Neuronal stem cell (in vitro differentiated cells): Measurements from ENCODE around the gene PTPRG.

Experiments used
- DNase-seq: peaks from one replicate; pipeline ENCODE4 v3.0.0-alpha.2; 2013; ENCODE audit warnings: low spot score
- H2AFZ ChIP-seq: one replicate; pipeline ENCODE4 v1.6.1; 2013; ENCODE audit warnings: mild to moderate bottlenecking, low read length, inconsistent platforms
- H2AK5ac ChIP-seq: 2 replicates; pipeline ENCODE4 v1.6.1; 2013; ENCODE audit warnings: low read depth, mild to moderate bottlenecking, inconsistent platforms, low read length, moderate library complexity, mixed read lengths
- H2BK120ac ChIP-seq: 2 replicates; pipeline ENCODE4 v1.6.1; 2013; ENCODE audit warnings: low read depth, mild to moderate bottlenecking, inconsistent platforms, low read length, moderate library complexity, mixed read lengths
- H2BK12ac ChIP-seq: one replicate; pipeline ENCODE4 v1.6.1; 2013; ENCODE audit warnings: low read length, inconsistent platforms
- H2BK15ac ChIP-seq: 2 replicates; pipeline ENCODE4 v1.6.1; 2013; ENCODE audit warnings: mild to moderate bottlenecking, low read length, inconsistent platforms, mixed read lengths
- H2BK5ac ChIP-seq: one replicate; pipeline ENCODE4 v1.6.1; 2013; ENCODE audit warnings: inconsistent platforms, mild to moderate bottlenecking, low read length, moderate library complexity
- H3K14ac ChIP-seq: one replicate; pipeline ENCODE4 v1.6.1; 2013; ENCODE audit warnings: low read length, inconsistent platforms
- H3K18ac ChIP-seq: 2 replicates; pipeline ENCODE4 v1.6.1; 2013; ENCODE audit warnings: low read length, inconsistent platforms
- H3K23ac ChIP-seq: 2 replicates; pipeline ENCODE4 v1.6.1; 2013; ENCODE audit warnings: low read depth, mild to moderate bottlenecking, mixed read lengths, low read length, inconsistent platforms; ENCODE audit not compliant: poor library complexity
- H3K27ac ChIP-seq: replicated peaks from 3 replicates; pipeline ENCODE4 v1.5.1; 2013; ENCODE audit warnings: low read length, inconsistent platforms
- H3K27me3 ChIP-seq, 3 experiments: 2 replicates each; pipeline ENCODE4 v1.6.1; 2013; ENCODE audit warnings: low read length in 3 of 3, mild to moderate bottlenecking in 2 of 3, inconsistent platforms in 1 of 3, low read depth in 1 of 3, mixed read lengths in 1 of 3, moderate library complexity in 1 of 3; ENCODE audit not compliant: control insufficient read depth in 3 of 3, insufficient read depth in 3 of 3
- H3K36me3 ChIP-seq, 2 donors: replicated peaks in 1 of 2; 2 replicates each; pipeline ENCODE4 v1.6.1; 2013; ENCODE audit warnings: low read length in 2 of 2; ENCODE audit not compliant: control insufficient read depth in 2 of 2, insufficient read depth in 2 of 2
- H3K4ac ChIP-seq: 2 replicates; pipeline ENCODE4 v1.6.1; 2013; ENCODE audit warnings: inconsistent platforms, mild to moderate bottlenecking, low read length, moderate library complexity
- H3K4me1 ChIP-seq, 2 donors: 1 replicate in 1 of 2; 2 replicates in 1 of 2; pipeline ENCODE4 v1.6.1; 2013; ENCODE audit warnings: low read length in 2 of 2, low read depth in 1 of 2; ENCODE audit not compliant: control insufficient read depth in 2 of 2, insufficient read depth in 1 of 2
- H3K4me2 ChIP-seq: one replicate; pipeline ENCODE4 v1.6.1; 2013; ENCODE audit warnings: mild to moderate bottlenecking, low read length, inconsistent platforms; ENCODE audit not compliant: insufficient read depth, poor library complexity, severe bottlenecking
- H3K4me3 ChIP-seq, 2 donors: 2 replicates each; pipeline ENCODE4 v1.5.1; 2013; ENCODE audit warnings: low read length in 2 of 2, mild to moderate bottlenecking in 2 of 2, inconsistent platforms in 1 of 2, moderate library complexity in 1 of 2
- H3K79me1 ChIP-seq: one replicate; pipeline ENCODE4 v1.6.1; 2013; ENCODE audit warnings: low read depth, mild to moderate bottlenecking, inconsistent platforms, low read length, moderate library complexity
- H3K9ac ChIP-seq: one replicate; pipeline ENCODE4 v1.6.1; 2013; ENCODE audit warnings: mild to moderate bottlenecking, low read depth, low read length, inconsistent platforms; ENCODE audit not compliant: poor library complexity
- H3K9me3 ChIP-seq, 2 donors: replicated peaks in 1 of 2; 2 replicates each; pipeline versions ENCODE3 to v1.6.1; 2013; ENCODE audit warnings: low read length in 2 of 2, mild to moderate bottlenecking in 2 of 2, inconsistent platforms in 1 of 2, low read depth in 1 of 2, mixed read lengths in 1 of 2, moderate library complexity in 1 of 2; ENCODE audit not compliant: control insufficient read depth in 2 of 2, insufficient read depth in 1 of 2
- H4K8ac ChIP-seq: one replicate; pipeline ENCODE4 v1.6.1; 2013; ENCODE audit warnings: low read depth, mild to moderate bottlenecking, inconsistent platforms, low read length, moderate library complexity
- H4K91ac ChIP-seq: one replicate; pipeline ENCODE4 v1.6.1; 2013; ENCODE audit warnings: low read length, low read depth, mild to moderate bottlenecking, inconsistent platforms; ENCODE audit not compliant: poor library complexity
- WGBS, 2 donors: extraction: QIAGEN DNeasy Blood & Tissue Kit; methylation state at CpG; one replicate each; pipeline ENCODE4 v1.1.7; 2013; ENCODE audit warnings: missing lambda C conversion rate in 2 of 2, mixed read lengths in 1 of 2; ENCODE audit not compliant: insufficient read length in 2 of 2, insufficient replicate concordance in 1 of 2; ENCODE audit errors: extremely low coverage in 2 of 2; 5-methylcytosine and 5-hydroxymethylcytosine counted together

PTPRG gene

DNA sequence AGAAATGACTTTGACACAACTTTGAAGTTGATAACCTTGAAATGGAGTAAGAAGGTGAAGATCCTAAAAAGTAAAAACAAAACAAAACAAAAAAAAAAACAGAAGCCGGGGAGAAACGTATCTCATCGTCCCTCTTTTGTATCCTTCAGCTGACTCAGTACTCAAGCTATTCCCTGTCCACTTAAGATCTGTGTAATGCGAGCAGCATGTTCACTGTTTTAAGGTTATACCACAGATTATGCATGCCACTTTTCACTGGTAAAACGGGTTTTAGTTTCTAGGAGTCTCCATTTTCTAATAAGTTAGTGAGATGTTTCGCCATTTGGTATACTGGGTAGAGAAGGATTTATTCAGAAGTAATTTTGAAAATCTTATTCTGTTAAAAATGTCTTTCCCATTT lies 487.7 kb downstream of the PTPRG start:
- WGBS, 2 donors, result no CpG with 5 or more reads among the region's 6 CpGs
- no peak overlapping the region for H3K14ac ChIP-seq

DNA sequence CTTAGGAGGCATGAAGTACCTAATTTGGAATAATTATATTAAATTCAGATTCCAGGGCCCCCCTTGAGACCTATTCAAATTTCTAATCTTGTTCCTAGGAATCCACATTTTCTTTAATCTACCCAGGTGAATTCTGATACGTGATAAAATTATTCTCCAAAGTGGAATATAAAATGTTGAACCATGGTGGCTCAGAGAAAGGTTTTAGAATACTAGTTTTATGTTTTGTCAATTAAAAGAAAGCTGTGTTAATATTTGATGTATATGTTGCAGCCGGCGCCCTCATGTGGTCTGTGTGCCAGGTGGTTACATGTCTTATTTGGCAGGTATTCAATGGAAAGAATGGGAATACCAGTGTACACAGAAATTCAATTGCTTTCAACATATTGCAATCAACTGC lies 490.1 kb downstream of the PTPRG start:
- Histone ChIP-seq H3K4me2 (no peak overlapping the region), H2AFZ (no peak overlapping the region), H2BK15ac (no peak overlapping the region), H3K36me3 (no peaks in the 10 kb centered on the region), H3K27me3 (no peaks in the 10 kb centered on the region), H3K14ac (no peak overlapping the region), H3K18ac (no peak overlapping the region), H3K4me1 (peaks cover 0 to 2% of the 10 kb centered on the region in 2 donors), H3K9me3 (no peaks in the 10 kb centered on the region), H3K79me1 (peaks cover 2% of the 10 kb centered on the region), H4K8ac (no peak overlapping the region), H3K23ac (no peak overlapping the region), H3K4me3 (no peak overlapping the region), H2AK5ac (no peak overlapping the region), H4K91ac (no peak overlapping the region), H2BK5ac (no peak overlapping the region), H3K9ac (no peak overlapping the region), H3K4ac (no peak overlapping the region), H2BK12ac (no peak overlapping the region), H2BK120ac (no peak overlapping the region), H3K27ac (no peak overlapping the region)
- no peak for DNase-seq
- no CpG with 5 or more reads among the region's 3 CpGs for WGBS, 2 donors

More for the DNA sequence above, 487.7 kb downstream of the PTPRG start:
- H3K23ac ChIP-seq, result no peak overlapping the region
- no peak overlapping the region for H4K91ac ChIP-seq
- no peak overlapping the region for H3K4me2 ChIP-seq
- no peak overlapping the region for H3K9ac ChIP-seq
- no peak overlapping the region for H2AK5ac ChIP-seq
- no peak overlapping the region for H2BK15ac ChIP-seq
- peaks cover 0 to 2% of the 10 kb centered on the region in 2 donors for H3K4me1 ChIP-seq
- no peaks in the 10 kb centered on the region for H3K36me3 ChIP-seq
- DNase-seq, result no peak
- H3K79me1 ChIP-seq, result peaks cover 2% of the 10 kb centered on the region
- H2BK120ac ChIP-seq, result no peak overlapping the region
- no peak overlapping the region for H3K4me3 ChIP-seq
- H3K18ac ChIP-seq, result no peak overlapping the region
- no peak overlapping the region for H2AFZ ChIP-seq
- H4K8ac ChIP-seq, result no peak overlapping the region
- no peaks in the 10 kb centered on the region for H3K9me3 ChIP-seq
- no peak overlapping the region for H3K4ac ChIP-seq
- no peak overlapping the region for H2BK12ac ChIP-seq
- H3K27ac ChIP-seq, result no peak overlapping the region
- H3K27me3 ChIP-seq, result no peaks in the 10 kb centered on the region
- H2BK5ac ChIP-seq, result no peak overlapping the region

DNA sequence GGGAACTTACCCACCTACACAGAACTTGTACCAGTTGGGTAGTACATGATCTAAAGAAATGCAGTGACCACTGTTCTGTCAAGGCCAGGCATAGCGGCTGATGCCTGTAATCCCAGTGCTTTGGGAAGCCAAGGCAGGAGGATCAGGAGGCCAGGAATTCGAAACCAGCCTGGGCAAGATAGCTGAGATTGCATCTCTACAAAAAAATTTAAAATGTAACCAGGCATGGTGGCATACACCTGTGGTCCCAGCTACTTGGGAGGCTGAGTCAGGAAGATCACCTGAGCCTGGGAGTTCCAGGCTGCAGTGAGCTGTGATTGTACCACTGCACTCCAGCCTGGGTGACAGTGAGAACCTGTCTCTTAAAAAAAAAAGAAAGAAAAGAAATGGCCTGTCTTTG lies 491.0 kb downstream of the PTPRG start:
- DNase-seq, result no peak
- Histone ChIP-seq H3K9me3 (no peaks in the 10 kb centered on the region), H3K27ac (no peak overlapping the region), H3K36me3 (no peaks in the 10 kb centered on the region), H2BK12ac (no peak overlapping the region), H3K4ac (no peak overlapping the region), H4K8ac (no peak overlapping the region), H2BK15ac (no peak overlapping the region), H2BK5ac (no peak overlapping the region), H2BK120ac (no peak overlapping the region), H3K4me2 (no peak overlapping the region), H3K23ac (no peak overlapping the region), H2AK5ac (no peak overlapping the region), H3K4me3 (no peak overlapping the region), H3K4me1 (peaks cover 0 to 2% of the 10 kb centered on the region in 2 donors), H3K14ac (no peak overlapping the region), H4K91ac (no peak overlapping the region), H2AFZ (no peak overlapping the region), H3K27me3 (no peaks in the 10 kb centered on the region), H3K9ac (no peak overlapping the region), H3K79me1 (peaks cover 2% of the 10 kb centered on the region), H3K18ac (no peak overlapping the region)
- no CpG with 5 or more reads among the region's 2 CpGs for WGBS, 2 donors

DNA sequence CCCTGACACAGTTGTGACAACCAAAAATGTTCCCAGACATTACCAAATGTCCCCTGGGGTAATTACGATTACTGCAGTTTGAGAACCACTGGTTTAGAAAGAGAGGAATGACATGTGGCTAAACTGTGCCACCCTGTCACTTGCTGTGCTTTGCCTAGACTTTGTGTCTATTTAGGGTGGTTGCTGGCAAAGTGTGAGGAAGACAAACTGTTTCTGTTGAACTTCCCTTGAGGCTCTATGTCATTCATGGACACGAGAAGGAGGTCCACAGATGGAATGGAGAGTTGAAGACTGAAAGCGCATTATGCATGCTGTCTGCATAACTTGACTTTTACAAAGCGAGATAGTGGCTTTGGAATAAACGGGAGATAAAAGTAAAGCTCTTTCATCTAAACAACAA lies 495.3 kb downstream of the PTPRG start:
- Histone ChIP-seq H3K36me3 (no peaks in the 10 kb centered on the region), H3K4ac (no peak overlapping the region), H3K9ac (no peak overlapping the region), H2BK12ac (no peak overlapping the region), H3K4me3 (no peak overlapping the region), H4K91ac (no peak overlapping the region), H2AK5ac (no peak overlapping the region), H3K27me3 (no peaks in the 10 kb centered on the region), H3K4me2 (no peak overlapping the region), H3K23ac (no peak overlapping the region), H2BK15ac (no peak overlapping the region), H3K14ac (no peak overlapping the region), H2BK120ac (no peak overlapping the region), H3K4me1 (peaks cover 0 to 4% of the 10 kb centered on the region in 2 donors), H3K18ac (no peak overlapping the region), H3K9me3 (no peaks in the 10 kb centered on the region), H2BK5ac (no peak overlapping the region), H2AFZ (no peak overlapping the region), H3K27ac (no peak overlapping the region), H4K8ac (no peak overlapping the region), H3K79me1 (peaks cover 2% of the 10 kb centered on the region)
- DNase-seq, result no peak
- WGBS, 2 donors, result no CpG with 5 or more reads among the region's 5 CpGs
